ENCODE data around the gene GPR61.

Gene GPR61

DNA sequence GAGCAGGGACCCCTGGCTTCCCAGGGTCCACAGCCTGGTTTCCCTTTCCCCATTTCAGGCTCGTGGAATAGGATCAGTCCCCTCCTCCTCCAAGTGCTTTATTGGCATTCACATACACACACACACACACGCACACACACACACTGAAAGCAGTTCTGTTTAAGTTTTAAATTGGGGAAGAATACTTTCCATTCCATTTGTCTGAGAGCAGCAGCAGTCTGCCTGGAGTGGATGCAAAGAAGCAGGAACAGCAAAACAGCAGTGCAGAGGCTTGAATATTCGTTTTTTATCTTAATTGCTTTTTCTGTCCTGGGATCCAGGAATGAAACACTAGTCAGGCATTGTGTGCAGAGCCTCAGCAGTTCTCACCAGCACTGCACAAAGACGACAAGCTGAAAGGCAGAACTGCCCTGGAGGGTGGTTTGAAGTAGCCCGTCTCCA is 38.7 kb upstream of the GPR61 start:
- TF ChIP-seq, protein P1, sequence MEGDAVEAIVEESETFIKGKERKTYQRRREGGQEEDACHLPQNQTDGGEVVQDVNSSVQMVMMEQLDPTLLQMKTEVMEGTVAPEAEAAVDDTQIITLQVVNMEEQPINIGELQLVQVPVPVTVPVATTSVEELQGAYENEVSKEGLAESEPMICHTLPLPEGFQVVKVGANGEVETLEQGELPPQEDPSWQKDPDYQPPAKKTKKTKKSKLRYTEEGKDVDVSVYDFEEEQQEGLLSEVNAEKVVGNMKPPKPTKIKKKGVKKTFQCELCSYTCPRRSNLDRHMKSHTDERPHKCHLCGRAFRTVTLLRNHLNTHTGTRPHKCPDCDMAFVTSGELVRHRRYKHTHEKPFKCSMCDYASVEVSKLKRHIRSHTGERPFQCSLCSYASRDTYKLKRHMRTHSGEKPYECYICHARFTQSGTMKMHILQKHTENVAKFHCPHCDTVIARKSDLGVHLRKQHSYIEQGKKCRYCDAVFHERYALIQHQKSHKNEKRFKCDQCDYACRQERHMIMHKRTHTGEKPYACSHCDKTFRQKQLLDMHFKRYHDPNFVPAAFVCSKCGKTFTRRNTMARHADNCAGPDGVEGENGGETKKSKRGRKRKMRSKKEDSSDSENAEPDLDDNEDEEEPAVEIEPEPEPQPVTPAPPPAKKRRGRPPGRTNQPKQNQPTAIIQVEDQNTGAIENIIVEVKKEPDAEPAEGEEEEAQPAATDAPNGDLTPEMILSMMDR (IDR thresholded peaks at IDR 0.05; ENCODE audit: low read depth, low read length), result no peak
- no peak overlapping the region for H3K4me3 ChIP-seq (ENCODE audit: low read depth, low read length)

DNA sequence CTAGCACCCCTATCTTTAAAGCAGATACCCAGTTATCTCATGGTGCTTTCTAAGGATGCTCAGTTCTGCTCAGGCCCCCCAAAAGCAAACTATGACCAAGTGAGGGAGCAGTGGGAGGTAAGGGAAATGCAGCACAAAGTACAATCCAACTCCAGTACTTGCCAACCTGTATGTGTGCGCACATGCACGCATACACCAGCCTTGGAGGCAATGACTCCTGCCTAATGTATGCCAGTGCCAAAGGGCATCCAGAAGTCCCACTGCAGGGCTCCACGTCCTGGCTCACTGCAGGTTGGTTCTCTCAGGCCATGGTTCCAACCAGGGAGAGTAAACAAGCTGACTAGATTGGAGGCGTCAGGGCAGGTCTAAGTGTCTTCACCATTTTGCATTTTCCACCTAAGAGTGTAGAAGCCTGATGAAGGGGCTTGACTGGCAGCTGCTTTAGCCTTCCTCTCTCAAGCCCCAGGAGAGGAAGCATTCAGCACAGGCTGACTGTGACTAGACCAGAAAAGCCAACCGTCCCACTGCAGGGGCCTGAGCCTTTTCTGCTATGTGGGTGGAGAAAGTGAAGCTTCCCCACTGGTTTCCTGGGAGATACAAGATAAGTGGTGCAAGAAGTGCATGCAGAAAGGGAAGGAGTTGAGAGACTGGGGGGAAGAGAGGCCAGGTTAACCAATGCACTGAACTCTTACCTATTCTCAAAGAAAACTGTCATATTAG is 37.9 kb upstream of the GPR61 start:
- TF ChIP-seq, protein P1 (IDR thresholded peaks at IDR 0.05; ENCODE audit: low read depth, low read length), result no peak
- no peak overlapping the region for H3K4me3 ChIP-seq (ENCODE audit: low read depth, low read length)

DNA sequence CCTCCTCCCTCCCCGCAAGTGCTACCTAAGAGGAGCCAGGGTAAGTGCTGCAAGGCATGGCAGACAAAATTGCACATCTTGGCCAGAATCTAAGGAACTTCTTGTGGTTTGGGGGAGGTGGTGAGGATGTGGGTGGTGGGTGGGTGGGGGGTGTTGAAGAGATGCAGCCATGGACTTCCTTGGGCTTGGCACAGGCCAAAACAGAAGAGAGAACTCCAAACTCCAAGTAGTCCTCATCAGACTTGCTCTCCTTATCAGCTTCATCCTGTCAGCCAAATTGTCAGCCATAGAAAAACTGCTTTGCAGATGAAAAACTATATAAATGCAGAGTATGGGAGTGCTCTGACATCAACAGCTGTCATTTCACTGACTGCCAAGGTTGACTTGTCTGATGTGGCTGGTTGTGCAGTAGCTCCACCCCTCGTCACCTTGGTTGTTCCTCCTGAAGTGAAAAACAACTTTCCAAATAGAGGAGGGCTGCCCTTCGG is 37.3 kb upstream of the GPR61 start:
- H3K4me3 ChIP-seq (ENCODE audit: low read depth, low read length), result no peak overlapping the region
- TF ChIP-seq, protein P1 (IDR thresholded peaks at IDR 0.05; ENCODE audit: low read depth, low read length), result no peak

DNA sequence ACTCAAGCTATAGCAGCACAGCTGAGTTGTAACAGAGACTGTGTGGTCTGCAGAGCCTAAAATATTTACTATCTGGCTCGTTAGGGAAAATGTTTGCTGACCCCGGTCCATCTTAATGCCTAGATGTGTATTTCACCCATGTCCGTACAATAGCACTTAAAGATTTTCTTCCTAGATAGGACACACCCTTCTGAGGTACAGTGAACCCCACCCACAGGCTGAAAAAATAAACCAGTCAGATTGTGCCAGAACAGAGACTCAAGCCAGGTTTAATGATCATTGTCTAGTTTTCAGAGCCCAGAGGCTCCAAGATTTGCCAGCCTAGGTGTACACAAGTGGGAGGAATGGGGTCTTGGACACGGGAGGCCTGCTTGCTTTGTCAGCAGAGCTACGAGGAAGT is 35.7 kb upstream of the GPR61 start:
- H3K4me3 ChIP-seq (ENCODE audit: low read depth, low read length), result no peak overlapping the region
- TF ChIP-seq, protein P1 (IDR thresholded peaks at IDR 0.05; ENCODE audit: low read depth, low read length), result no peak

DNA sequence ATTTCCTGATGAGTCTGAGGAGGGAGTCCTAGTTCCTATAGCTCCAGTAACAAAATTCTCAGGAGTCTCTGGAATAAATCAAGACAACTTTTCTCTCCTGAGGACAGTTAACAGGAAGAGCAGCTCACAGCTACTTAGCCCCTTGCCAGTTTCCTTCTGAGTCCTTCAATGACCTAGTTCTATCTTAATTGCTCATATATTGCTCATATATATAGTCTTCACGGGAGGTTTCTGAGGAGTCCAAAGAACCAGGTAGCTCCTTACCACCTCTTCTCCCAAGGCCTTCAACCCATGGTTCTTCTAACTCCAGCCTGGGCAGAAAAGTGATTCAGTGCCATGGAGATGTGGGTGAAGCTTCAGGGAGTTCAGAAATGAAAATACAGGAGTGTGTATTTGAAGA is 34.7 kb upstream of the GPR61 start:
- no peak overlapping the region for H3K4me3 ChIP-seq (ENCODE audit: low read depth, low read length)
- TF ChIP-seq, protein P1 (IDR thresholded peaks at IDR 0.05; ENCODE audit: low read depth, low read length), result no peak

DNA sequence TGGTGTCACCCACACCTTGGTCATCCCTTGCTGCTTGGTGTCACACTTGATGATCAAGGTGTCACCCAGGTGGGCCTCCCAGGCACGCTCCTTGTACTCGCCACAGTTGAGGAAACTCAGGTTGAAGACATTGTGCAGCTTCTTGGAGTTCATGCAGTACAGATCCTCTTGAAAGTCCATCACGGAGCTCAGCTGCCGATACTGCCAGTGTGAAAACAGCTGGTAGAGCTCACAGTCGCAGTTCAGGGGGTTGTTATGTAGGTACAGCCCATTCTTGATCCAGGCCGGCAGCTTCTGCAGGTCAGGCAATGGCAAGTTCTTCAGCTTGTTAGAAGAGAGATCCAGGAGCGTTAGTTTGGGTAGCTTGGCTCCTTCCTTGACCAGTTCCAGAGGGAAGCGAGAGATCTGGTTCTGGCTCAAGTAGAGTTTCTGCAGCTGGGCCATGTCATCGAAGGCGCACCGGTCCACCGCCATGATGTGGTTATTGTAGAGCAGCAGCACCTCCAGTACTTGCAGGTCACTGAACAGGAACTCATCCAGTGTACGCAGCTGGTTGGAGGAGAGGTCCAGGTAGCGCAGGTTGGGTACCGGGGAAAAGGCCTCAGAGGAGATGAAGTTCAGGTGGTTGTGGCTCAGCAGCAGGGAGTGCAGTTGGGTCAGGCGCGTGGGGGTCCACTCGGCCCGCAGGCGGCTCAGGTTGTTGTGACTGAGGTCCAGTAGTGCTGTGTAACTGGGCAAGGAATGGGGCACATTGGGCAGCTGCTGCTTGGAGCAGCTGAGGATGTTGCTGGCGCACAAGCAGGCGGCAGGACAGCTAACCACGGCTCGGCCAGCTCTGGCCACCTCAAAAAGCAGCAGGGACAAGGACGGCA is 31.4 kb upstream of the GPR61 start:
- TF ChIP-seq, protein P1 (IDR thresholded peaks at IDR 0.05; ENCODE audit: low read depth, low read length), result no peak
- H3K4me3 ChIP-seq (ENCODE audit: low read depth, low read length), result no peak overlapping the region

DNA sequence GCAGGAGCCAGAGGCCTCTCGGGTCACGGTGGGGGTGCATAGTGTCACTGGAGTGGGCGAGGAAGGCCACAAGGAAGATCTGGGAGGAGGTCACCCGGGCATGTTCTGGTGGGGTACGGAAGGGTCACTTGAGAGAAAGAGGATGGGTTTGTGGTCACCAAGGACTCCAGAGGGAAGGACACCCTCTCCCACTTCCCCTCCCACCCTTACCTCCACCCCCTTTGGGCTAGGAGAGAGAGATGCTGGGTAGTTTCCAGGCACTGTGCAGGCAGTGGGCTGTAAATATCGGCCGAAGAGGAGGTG is 30.8 kb upstream of the GPR61 start:
- peak overlapping the region; percentile 65 for H3K4me3 ChIP-seq (ENCODE audit: low read depth, low read length)
- TF ChIP-seq, protein P1 (IDR thresholded peaks at IDR 0.05; ENCODE audit: low read depth, low read length), result no peak
